Islet of Langerhans (tissue), 1 donor: Measurements from ENCODE around the gene APOM.

Experiments used
- FAIRE-seq: peaks from one replicate; lab custom pipeline; 2011; peaks lifted over from hg19 to GRCh38; lab: Jason Lieb, UNC

APOM gene

DNA sequence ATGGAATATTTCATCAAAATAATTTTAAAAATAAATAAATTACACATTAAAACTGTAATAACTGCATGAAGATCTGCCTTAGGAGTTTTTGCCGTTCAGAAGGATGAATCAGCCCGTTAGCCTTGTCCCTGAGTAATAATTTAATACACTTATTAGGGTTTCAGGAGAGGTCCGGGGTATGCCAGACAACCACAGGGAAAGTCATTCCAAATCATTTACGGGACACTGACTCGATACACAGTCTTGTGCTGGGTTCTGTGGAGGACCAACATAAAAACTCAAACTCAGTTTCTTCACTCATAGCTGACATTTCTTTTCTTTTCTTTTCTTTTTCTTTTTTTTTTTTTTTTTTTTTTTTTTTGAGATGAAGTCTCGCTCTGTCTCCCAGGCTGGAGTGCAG is 50.2 kb downstream of the APOM start:
- no peak for FAIRE-seq

DNA sequence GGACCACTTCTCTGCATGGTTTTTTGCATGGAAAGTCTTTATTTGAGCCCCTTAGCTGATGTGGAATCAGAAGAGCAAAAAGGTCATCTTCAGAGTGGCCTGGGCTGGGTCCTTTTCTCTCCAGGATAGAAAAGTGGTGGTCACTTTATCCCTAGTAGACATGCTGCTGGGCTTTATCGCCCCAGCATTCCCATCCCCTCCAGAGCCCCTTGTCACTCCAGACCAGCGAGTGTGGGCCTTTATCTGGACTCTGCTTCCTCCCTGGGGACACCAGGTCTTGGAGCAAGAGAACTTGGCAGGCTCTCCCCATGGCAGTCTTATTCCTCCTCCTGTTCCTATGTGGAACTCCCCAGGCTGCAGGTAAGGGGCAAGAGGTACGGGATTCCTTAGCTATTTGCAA is 50.9 kb downstream of the APOM start, which contains the start of gene LY6G6F:
Gene LY6G6F, plus strand, starts transcription at position 268 of the 400 bp plus-strand sequence. Its CDS starts 41 bp downstream, at position 309.
- FAIRE-seq = no peak

DNA sequence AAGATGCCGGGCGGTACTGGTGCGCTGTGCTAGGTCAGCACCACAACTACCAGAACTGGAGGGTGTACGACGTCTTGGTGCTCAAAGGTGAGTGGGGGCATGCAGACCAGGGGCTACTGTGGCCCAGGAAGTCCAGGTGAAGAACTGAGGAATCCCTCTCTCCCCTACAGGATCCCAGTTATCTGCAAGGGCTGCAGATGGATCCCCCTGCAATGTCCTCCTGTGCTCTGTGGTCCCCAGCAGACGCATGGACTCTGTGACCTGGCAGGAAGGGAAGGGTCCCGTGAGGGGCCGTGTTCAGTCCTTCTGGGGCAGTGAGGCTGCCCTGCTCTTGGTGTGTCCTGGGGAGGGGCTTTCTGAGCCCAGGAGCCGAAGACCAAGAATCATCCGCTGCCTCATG is 52.0 kb downstream of the APOM start:
- FAIRE-seq = no peak
